Pancreas (tissue), 10 donors: ENCODE measurements around the gene CAMSAP1. TPM values are rescaled to one million over a fixed set of nuclear protein-coding genes. Genes with fewer than 3 reads are reported as not detected.

Experiments used
- ATAC-seq, 4 donors: fragments of 200-7000 bp; cut with Tn5 transposase; one replicate each; pipeline versions ENCODE4 v1.8.0 to v1.9.1; 2020; ENCODE audit warnings: mild to moderate bottlenecking in 4 of 4, moderate library complexity in 4 of 4
- DNase-seq, 6 donors: peaks; one replicate each; pipeline ENCODE4 v3.0.0-alpha.2; 2020
- FAIRE-seq: peaks from 2 replicates; lab custom pipeline; 2012; peaks lifted over from hg19 to GRCh38; lab: Jason Lieb, UNC
- H3K27ac ChIP-seq, 4 donors: fragments of 200-600 bp; sonication (generic); 1 replicate in 3 of 4; 2 replicates in 1 of 4; pipeline versions ENCODE4 v1.5.0 to v1.8.0; 2020
- H3K27me3 ChIP-seq, 4 donors: fragments of 200-600 bp; one replicate each; pipeline ENCODE4 v1.8.0; 2021
- H3K36me3 ChIP-seq, 3 donors: fragments of 200-600 bp; sonication (generic) in 1 of 3; one replicate each; pipeline versions ENCODE4 v1.5.0 to v1.8.0; 2020 to 2021
- H3K4me1 ChIP-seq, 3 donors: fragments of 200-600 bp; one replicate each; pipeline ENCODE4 v1.8.0; 2021
- H3K4me3 ChIP-seq, 4 donors: fragments of 200-600 bp; sonication (generic) in 2 of 4; one replicate each; pipeline versions ENCODE4 v1.5.0 to v1.8.0; 2020 to 2021
- H3K9me3 ChIP-seq, 4 donors: fragments of 200-600 bp; one replicate each; pipeline ENCODE4 v1.8.0; 2021
- WGBS, 2 donors: extraction: QIAGEN DNeasy Blood & Tissue Kit; methylation state at CpG; one replicate each; pipeline ENCODE4 v1.1.7; 2013; 5-methylcytosine and 5-hydroxymethylcytosine counted together
- intact Hi-C, 3 donors: fragments of 100-400 bp; cut with DNase I; formaldehyde crosslinking; loops; one replicate each; pipeline versions ENCODE4 v1.11.1 to v1.14.2; 2022
- polyA plus RNA-seq, 2 donors: library from polyadenylated mRNA; stranded (reverse); fragments of 200-250 nt; gene quantifications; one replicate each; pipeline ENCODE4 v1.2.3, GENCODE V29; 2013
- total RNA-seq, 6 donors: library from RNA; stranded (reverse); fragmentation: NEBNext Ultra II Directional in 4 of 6; extraction: Animal tissue kit (Norgen Biotek cat#: 25700) in 4 of 6; gene quantifications; one replicate each; pipeline versions ENCODE4 v1.2.1 to v1.2.4, GENCODE V29; 2021 to 2023
- TF ChIP-seq, protein P1 (sequence below), 4 donors: fragments of 200-600 bp; sonication (generic) in 3 of 4; IDR thresholded peaks; one replicate each; pipeline versions ENCODE4 v1.5.0 to v1.8.0; 2021; ENCODE audit warnings: antibody characterized with exemption in 4 of 4
- donor health status: healthy with polysubstance abuse.
- donor health status: DM: no; HTN: no; CAD: no; lungs with moderate emphysema.
- donor health status: DM: no; HTN: no; CAD: no.
- donor health status: control.
- donor health status: control.
- donor health status: Bipolar disorder and iron deficiency.
- donor health status: DM: yes; HTN: yes; CAD: no.
- donor health status: DM: no; HTN: no; CAD: no.
- donor health status: DM: no; HTN: no; CAD: no.
- donor health status: DM: yes; HTN: yes; CAD: no.

CAMSAP1 gene
- total and polyA plus RNA-seq, 8 donors = 3.8 to 20.1 (median 12.7) TPM

DNA sequence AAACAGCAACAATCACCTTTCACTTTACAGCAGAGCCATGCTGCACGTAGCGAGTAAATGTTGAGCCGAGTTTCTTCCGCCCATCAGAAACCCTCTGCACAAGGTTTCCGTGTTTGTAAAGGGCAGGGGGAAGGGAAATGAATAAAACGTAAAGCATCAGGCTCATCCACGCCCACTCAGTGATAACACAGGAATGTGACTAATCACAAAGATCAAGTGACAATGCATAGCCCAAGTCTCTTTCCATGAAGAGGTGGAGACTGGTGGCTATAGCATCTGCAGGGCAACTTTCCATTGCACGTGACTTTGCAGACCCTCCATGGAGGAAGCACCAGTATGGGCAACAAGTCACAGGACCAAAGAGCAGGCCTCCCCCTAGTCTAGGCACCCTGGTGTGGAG, 56.6 kb downstream of the CAMSAP1 start:
- intact Hi-C loops = no loop called here
- DNase-seq (no peak), FAIRE-seq (no peak), ATAC-seq (no peak)
- Histone ChIP-seq H3K27me3 (no peaks in the 10 kb centered on the region), H3K4me1 (no peaks in the 10 kb centered on the region), H3K4me3 (no peak overlapping the region), H3K9me3 (no peaks in the 10 kb centered on the region), H3K27ac (no peak overlapping the region), H3K36me3 (peaks cover 0 to 10% (median 0%) of the 10 kb centered on the region in 3 donors)
- TF ChIP-seq, protein P1, sequence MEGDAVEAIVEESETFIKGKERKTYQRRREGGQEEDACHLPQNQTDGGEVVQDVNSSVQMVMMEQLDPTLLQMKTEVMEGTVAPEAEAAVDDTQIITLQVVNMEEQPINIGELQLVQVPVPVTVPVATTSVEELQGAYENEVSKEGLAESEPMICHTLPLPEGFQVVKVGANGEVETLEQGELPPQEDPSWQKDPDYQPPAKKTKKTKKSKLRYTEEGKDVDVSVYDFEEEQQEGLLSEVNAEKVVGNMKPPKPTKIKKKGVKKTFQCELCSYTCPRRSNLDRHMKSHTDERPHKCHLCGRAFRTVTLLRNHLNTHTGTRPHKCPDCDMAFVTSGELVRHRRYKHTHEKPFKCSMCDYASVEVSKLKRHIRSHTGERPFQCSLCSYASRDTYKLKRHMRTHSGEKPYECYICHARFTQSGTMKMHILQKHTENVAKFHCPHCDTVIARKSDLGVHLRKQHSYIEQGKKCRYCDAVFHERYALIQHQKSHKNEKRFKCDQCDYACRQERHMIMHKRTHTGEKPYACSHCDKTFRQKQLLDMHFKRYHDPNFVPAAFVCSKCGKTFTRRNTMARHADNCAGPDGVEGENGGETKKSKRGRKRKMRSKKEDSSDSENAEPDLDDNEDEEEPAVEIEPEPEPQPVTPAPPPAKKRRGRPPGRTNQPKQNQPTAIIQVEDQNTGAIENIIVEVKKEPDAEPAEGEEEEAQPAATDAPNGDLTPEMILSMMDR (IDR thresholded peaks at IDR 0.05) = no peak
- 80 to 86% methylated on average over 8 of the region's 8 CpGs for WGBS, 2 donors

DNA sequence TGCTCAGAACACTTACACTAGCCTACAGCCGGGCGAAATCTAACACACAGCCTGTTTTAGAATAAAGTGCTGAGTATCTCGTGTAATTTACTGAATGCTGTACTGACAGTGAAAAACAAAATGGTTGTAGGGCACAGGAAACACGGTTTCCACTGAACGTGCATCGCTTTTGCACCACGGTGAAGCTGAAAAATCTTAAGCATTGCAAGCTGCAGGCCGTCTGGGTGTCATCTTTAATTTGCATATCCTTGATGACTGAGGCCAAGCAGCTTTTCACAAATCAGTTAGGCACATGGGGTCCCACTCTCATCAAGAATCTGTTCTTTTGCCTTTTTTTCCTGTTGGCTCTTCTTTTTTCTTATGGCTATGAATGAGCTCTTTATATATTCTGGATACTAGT, 58.2 kb downstream of the CAMSAP1 start:
- TF ChIP-seq, protein P1 (IDR thresholded peaks at IDR 0.05) = no peak
- intact Hi-C loops = no loop called here
- H3K4me3 ChIP-seq = no peak overlapping the region
- DNase-seq (no peak), FAIRE-seq (no peak), ATAC-seq (no peak)
- 85 to 90% methylated on average over 8 of the region's 8 CpGs for WGBS, 2 donors
- H3K9me3 ChIP-seq = no peaks in the 10 kb centered on the region
- H3K4me1 ChIP-seq = no peaks in the 10 kb centered on the region
- peaks cover 0 to 10% (median 0%) of the 10 kb centered on the region in 3 donors for H3K36me3 ChIP-seq
- no peaks in the 10 kb centered on the region for H3K27me3 ChIP-seq
- no peak overlapping the region for H3K27ac ChIP-seq

- H3K9me3 ChIP-seq = no peaks in the 10 kb centered on the region
- no peak for FAIRE-seq
- no peaks in the 10 kb centered on the region for H3K27me3 ChIP-seq
- H3K4me3 ChIP-seq = no peak overlapping the region
- no peak overlapping the region for H3K27ac ChIP-seq
- intact Hi-C loops = no loop called here
- TF ChIP-seq, protein P1 (IDR thresholded peaks at IDR 0.05) = no peak
- H3K36me3 ChIP-seq = peaks cover 0 to 10% (median 0%) of the 10 kb centered on the region in 3 donors
- no peak for DNase-seq
- WGBS, 2 donors = 82 to 90% methylated on average over 13 of the region's 13 CpGs
- ATAC-seq = no peak
- no peaks in the 10 kb centered on the region for H3K4me1 ChIP-seq
Observed at GRCh38 chr9:135848341-135849047, 58.9 kb downstream of the CAMSAP1 start.

- intact Hi-C loops = no loop called here
- Histone ChIP-seq H3K4me1 (no peaks in the 10 kb centered on the region), H3K36me3 (peaks cover 0 to 10% (median 0%) of the 10 kb centered on the region in 3 donors), H3K4me3 (no peak overlapping the region), H3K27ac (no peak overlapping the region), H3K9me3 (no peaks in the 10 kb centered on the region), H3K27me3 (no peaks in the 10 kb centered on the region)
- DNase-seq (no peak), ATAC-seq (no peak), FAIRE-seq (no peak)
- 24 to 38% methylated on average over 1 of the region's 1 CpG for WGBS, 2 donors
- TF ChIP-seq, protein P1 (IDR thresholded peaks at IDR 0.05) = no peak
Observed at GRCh38 chr9:135847833-135848232, 59.5 kb downstream of the CAMSAP1 start.

GRCh38 chr9:135840539-135840938, 66.8 kb downstream of the CAMSAP1 start:
- Histone ChIP-seq H3K36me3 (no peaks in the 10 kb centered on the region), H3K9me3 (no peaks in the 10 kb centered on the region), H3K4me3 (no peak overlapping the region), H3K27ac (no peak overlapping the region), H3K27me3 (no peaks in the 10 kb centered on the region), H3K4me1 (no peaks in the 10 kb centered on the region)
- WGBS, 2 donors = 90 to 93% methylated on average over 7 of the region's 7 CpGs
- TF ChIP-seq, protein P1 (IDR thresholded peaks at IDR 0.05) = no peak
- DNase-seq (no peak), FAIRE-seq (no peak), ATAC-seq (no peak)
- intact Hi-C loops = no loop called here
